Hepatocyte (in vitro differentiated cells): ENCODE results near the gene NR6A1.

ENCODE experiments used
- CTCF ChIP-seq: fragments of 200-600 bp; sonication (generic); IDR thresholded peaks from 2 replicates; pipeline ENCODE4 v1.5.1; 2016; ENCODE audit warnings: antibody characterized with exemption, mild to moderate bottlenecking; ENCODE audit not compliant: poor library complexity
- EZH2phosphoT487 ChIP-seq: fragments of 200-600 bp; sonication (generic); IDR thresholded peaks from one replicate; pipeline ENCODE4 v1.6.1; 2018; ENCODE audit warnings: antibody characterized with exemption, mild to moderate bottlenecking, low read depth, moderate library complexity; ENCODE audit not compliant: unreplicated experiment, severe bottlenecking

GRCh38 chr9:124768334-124768733, 2.8 kb downstream of the NR6A1 start:
- TF ChIP-seq CTCF (no peak), EZH2phosphoT487 (no peak)
